Putamen (tissue), 1 donor: ENCODE results near the gene BCAR1.

Experiments used
- DNase-seq: peaks from one replicate; pipeline ENCODE4 v3.0.0-alpha.2; 2016; ENCODE audit warnings: low spot score

BCAR1 gene

GRCh38 chr16:75238853-75239541 is 12.4 kb downstream of the BCAR1 start:
- DNase-seq, result no peak

GRCh38 chr16:75238132-75238852 is 13.1 kb downstream of the BCAR1 start:
- peak; percentile 86 for DNase-seq

- no peak for DNase-seq
These were observed 13.9 kb downstream of the BCAR1 start for GRCh38 chr16:75237398-75238131.

- DNase-seq, result no peak
These were observed 14.6 kb downstream of the BCAR1 start for GRCh38 chr16:75236736-75237397.

GRCh38 chr16:75236232-75236631 is 15.2 kb downstream of the BCAR1 start:
- no peak for DNase-seq

GRCh38 chr16:75235721-75236193 is 15.7 kb downstream of the BCAR1 start:
- no peak for DNase-seq

- no peak for DNase-seq
These were observed 16.3 kb downstream of the BCAR1 start for GRCh38 chr16:75234856-75235696.

GRCh38 chr16:75233611-75233938 is 17.8 kb downstream of the BCAR1 start:
- no peak for DNase-seq

- no peak for DNase-seq
These were observed 19.9 kb downstream of the BCAR1 start for GRCh38 chr16:75231570-75231969.

GRCh38 chr16:75230471-75231110 is 20.8 kb downstream of the BCAR1 start:
- DNase-seq, result no peak

GRCh38 chr16:75229172-75230031 is 22.0 kb downstream of the BCAR1 start:
- no peak for DNase-seq

GRCh38 chr16:75228143-75228976 is 23.1 kb downstream of the BCAR1 start:
- DNase-seq, result no peak

GRCh38 chr16:75227361-75228142 is 23.9 kb downstream of the BCAR1 start:
- DNase-seq, result no peak

- no peak for DNase-seq
These were observed 24.7 kb downstream of the BCAR1 start for GRCh38 chr16:75226550-75227360.

GRCh38 chr16:75225678-75226515 is 25.5 kb downstream of the BCAR1 start:
- DNase-seq, result no peak

GRCh38 chr16:75225092-75225491 is 26.3 kb downstream of the BCAR1 start:
- no peak for DNase-seq
